ENCODE results near the gene INHBA.

DNA sequence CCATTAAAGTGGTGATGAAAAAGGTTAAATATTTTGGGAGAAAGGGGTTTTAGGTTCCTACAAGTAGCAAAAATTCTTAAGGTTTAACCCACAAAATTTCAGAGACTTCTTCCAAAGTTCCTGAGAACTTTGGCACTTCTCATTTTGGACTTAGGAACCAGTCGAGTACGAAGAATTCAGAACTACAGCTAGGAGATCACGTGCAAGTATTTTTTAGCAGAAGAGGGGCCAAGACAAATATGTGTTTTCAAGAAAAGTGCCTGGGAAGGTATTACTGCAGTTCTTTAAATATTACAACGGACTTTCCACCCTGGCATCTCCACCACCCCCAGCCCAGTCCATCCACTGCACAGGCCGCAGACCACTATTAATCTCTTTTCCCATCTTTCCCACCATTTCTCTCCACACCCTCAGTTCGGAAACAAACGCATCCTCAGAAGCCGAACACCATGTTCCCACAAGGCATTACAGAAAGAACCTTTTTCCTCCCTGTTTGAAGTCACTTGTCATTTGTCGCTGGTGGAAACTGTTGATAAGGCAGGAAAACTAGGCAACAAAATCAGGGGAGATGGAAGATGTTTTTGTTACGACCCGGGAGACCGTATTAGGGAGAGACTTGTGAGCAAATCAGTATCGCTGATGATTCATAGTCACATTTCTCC, 7.1 kb downstream of the INHBA start:
- TF ChIP-seq, protein P1, sequence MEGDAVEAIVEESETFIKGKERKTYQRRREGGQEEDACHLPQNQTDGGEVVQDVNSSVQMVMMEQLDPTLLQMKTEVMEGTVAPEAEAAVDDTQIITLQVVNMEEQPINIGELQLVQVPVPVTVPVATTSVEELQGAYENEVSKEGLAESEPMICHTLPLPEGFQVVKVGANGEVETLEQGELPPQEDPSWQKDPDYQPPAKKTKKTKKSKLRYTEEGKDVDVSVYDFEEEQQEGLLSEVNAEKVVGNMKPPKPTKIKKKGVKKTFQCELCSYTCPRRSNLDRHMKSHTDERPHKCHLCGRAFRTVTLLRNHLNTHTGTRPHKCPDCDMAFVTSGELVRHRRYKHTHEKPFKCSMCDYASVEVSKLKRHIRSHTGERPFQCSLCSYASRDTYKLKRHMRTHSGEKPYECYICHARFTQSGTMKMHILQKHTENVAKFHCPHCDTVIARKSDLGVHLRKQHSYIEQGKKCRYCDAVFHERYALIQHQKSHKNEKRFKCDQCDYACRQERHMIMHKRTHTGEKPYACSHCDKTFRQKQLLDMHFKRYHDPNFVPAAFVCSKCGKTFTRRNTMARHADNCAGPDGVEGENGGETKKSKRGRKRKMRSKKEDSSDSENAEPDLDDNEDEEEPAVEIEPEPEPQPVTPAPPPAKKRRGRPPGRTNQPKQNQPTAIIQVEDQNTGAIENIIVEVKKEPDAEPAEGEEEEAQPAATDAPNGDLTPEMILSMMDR (IDR thresholded peaks at IDR 0.05): no peak
- TF ChIP-seq POLR2A (IDR thresholded peaks at IDR 0.05): no peak

All from tibial nerve (tissue), 3 donors.